Small intestine (tissue), 7 donors: ENCODE measurements around the gene COX15. TPM values are rescaled to one million over a fixed set of nuclear protein-coding genes. Genes with fewer than 3 reads are reported as not detected.
A peak's percentile ranks its signal among the peaks of the same experiment; 100 is the strongest.

ENCODE experiments used
- DNase-seq, 2 donors: peaks; one replicate each; pipeline versions ENCODE4 v3.0.0 to v3.0.0-alpha.2; 2013
- FAIRE-seq: peaks from 2 replicates; lab custom pipeline; 2012; peaks lifted over from hg19 to GRCh38; lab: Jason Lieb, UNC
- H3K27ac ChIP-seq, 3 donors: one replicate each; pipeline ENCODE4 v1.5.1; 2013; ENCODE audit warnings: low read length in 2 of 3, mild to moderate bottlenecking in 2 of 3, control low read depth in 1 of 3, inconsistent platforms in 1 of 3, low read depth in 1 of 3, moderate library complexity in 1 of 3
- H3K27me3 ChIP-seq, 3 donors: one replicate each; pipeline ENCODE4 v1.6.1; 2013; ENCODE audit warnings: low read length in 3 of 3, inconsistent platforms in 1 of 3; ENCODE audit not compliant: control insufficient read depth in 3 of 3, insufficient read depth in 3 of 3
- H3K36me3 ChIP-seq, 3 donors: one replicate each; pipeline ENCODE4 v1.6.1; 2013; ENCODE audit warnings: low read length in 3 of 3, inconsistent platforms in 1 of 3, low read depth in 1 of 3, mild to moderate bottlenecking in 1 of 3, moderate library complexity in 1 of 3; ENCODE audit not compliant: control insufficient read depth in 3 of 3, insufficient read depth in 2 of 3
- H3K4me1 ChIP-seq, 3 donors: one replicate each; pipeline ENCODE4 v1.6.1; 2013; ENCODE audit warnings: low read length in 2 of 3, inconsistent platforms in 1 of 3, low read depth in 1 of 3, mild to moderate bottlenecking in 1 of 3, moderate library complexity in 1 of 3; ENCODE audit not compliant: control insufficient read depth in 3 of 3, insufficient read depth in 2 of 3
- H3K4me3 ChIP-seq, 3 donors: one replicate each; pipeline ENCODE4 v1.5.1; 2013; ENCODE audit warnings: low read length in 3 of 3, control low read depth in 1 of 3, inconsistent platforms in 1 of 3, low read depth in 1 of 3, mild to moderate bottlenecking in 1 of 3, moderate library complexity in 1 of 3
- H3K9me3 ChIP-seq, 2 donors: one replicate each; pipeline ENCODE4 v1.6.1; 2013; ENCODE audit warnings: low read depth in 1 of 2, low read length in 1 of 2; ENCODE audit not compliant: control insufficient read depth in 2 of 2, insufficient read depth in 1 of 2
- WGBS, 3 donors: extraction: QIAGEN DNeasy Blood & Tissue Kit; methylation state at CpG; one replicate each; pipeline ENCODE4 v1.1.7; 2013; 5-methylcytosine and 5-hydroxymethylcytosine counted together
- polyA plus RNA-seq, 4 donors: library from polyadenylated mRNA; stranded (reverse) in 3 of 4; unstranded in 1 of 4; fragments of 200-250 nt in 3 of 4; fragments of 120-200 nt in 1 of 4; gene quantifications; one replicate each; pipeline versions ENCODE4 v1.2.1 to v1.2.3, GENCODE V29; 2013
- donor health status: healthy with polysubstance abuse.
- donor health status: control.
- donor health status: control.
- donor health status: Bipolar disorder and iron deficiency.
- donor health status: healthy.

Gene COX15
- polyA plus RNA-seq, 4 donors = 10.3 to 47.7 (median 18.5) TPM

- DNase-seq (no peak), FAIRE-seq (no peak)
- Histone ChIP-seq H3K4me3 (no peak overlapping the region), H3K27ac (no peak overlapping the region), H3K9me3 (peaks cover 0 to 3% of the 10 kb centered on the region in 2 donors), H3K27me3 (no peaks in the 10 kb centered on the region), H3K36me3 (no peaks in the 10 kb centered on the region), H3K4me1 (peaks cover 0 to 12% (median 0%) of the 10 kb centered on the region in 3 donors)
- 66 to 69% (median 68%) methylated on average over 5 of the region's 5 CpGs for WGBS, 3 donors
Observed at GRCh38 chr10:99767901-99768300, 36.0 kb upstream of the COX15 start.

GRCh38 chr10:99766302-99766681 is 34.4 kb upstream of the COX15 start:
- H3K27ac ChIP-seq = no peak overlapping the region
- H3K36me3 ChIP-seq = peaks cover 0 to 3% (median 0%) of the 10 kb centered on the region in 3 donors
- DNase-seq (no peak), FAIRE-seq (no peak)
- H3K4me1 ChIP-seq = peaks cover 0 to 12% (median 0%) of the 10 kb centered on the region in 3 donors
- H3K4me3 ChIP-seq = no peak overlapping the region
- 67 to 75% (median 69%) methylated on average over 8 of the region's 8 CpGs for WGBS, 3 donors
- peaks cover 0 to 3% of the 10 kb centered on the region in 2 donors for H3K9me3 ChIP-seq
- no peaks in the 10 kb centered on the region for H3K27me3 ChIP-seq

DNA sequence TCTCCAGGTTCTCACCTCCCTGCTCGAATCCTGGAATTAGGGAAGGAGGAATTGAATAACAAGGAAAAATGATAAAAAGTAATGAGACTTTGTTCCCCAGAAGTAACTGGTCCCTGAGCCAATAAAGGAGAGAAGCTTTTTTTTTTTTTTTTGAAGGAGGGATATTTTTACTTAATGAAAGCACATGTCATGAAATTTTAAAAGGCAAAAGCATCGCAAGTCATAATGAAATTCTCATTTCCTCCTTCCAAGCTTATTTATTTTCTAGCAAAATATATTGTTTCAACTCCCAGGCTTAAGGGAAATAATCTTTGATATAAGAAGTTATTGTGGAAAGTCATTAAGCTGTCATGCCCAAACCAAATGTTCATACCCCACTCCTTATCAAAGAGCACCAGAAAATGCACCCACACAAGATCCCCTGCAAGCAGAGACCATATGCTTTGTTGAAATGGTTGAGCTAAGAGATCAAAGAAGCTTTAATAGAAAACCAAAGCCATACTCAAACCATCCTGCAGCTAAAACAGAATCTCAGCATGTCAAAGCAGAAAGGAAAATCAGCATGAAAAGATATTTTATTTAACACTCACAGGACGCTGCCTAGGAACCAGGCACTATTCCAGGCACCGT is 33.9 kb upstream of the COX15 start:
- no peak for FAIRE-seq
- WGBS, 3 donors = 59 to 72% (median 69%) methylated on average over 4 of the region's 4 CpGs

DNA sequence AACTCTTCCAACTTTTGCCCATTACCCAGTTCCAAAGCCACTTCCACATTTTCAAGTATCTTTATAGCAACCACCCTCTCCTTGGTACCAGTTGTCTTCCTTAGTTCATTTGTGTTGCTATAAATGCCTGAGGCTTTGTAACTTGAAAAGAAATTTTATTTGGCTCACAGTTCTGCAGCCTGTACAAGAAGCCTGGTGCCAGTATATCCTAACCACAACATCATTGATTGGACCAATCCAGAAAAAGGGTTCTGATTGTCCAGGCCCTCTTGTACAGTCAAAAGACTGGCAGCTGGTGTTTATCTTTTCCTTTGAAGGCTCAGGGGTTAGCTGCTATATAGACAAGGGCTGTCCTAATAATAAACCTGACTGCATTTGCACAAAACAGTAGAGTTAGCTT is 29.4 kb upstream of the COX15 start:
- Histone ChIP-seq H3K27ac (no peak overlapping the region), H3K4me3 (no peak overlapping the region), H3K36me3 (peaks cover 6 to 25% (median 7%) of the 10 kb centered on the region in 3 donors), H3K4me1 (peaks cover 0 to 3% (median 0%) of the 10 kb centered on the region in 3 donors), H3K27me3 (no peaks in the 10 kb centered on the region), H3K9me3 (peaks cover 0 to 3% of the 10 kb centered on the region in 2 donors)
- DNase-seq (no peak), FAIRE-seq (no peak)

More for the DNA sequence above, 33.9 kb upstream of the COX15 start:
- DNase-seq = no peak
- Histone ChIP-seq H3K36me3 (peaks cover 0 to 5% (median 0%) of the 10 kb centered on the region in 3 donors), H3K27me3 (no peaks in the 10 kb centered on the region), H3K4me1 (peaks cover 0 to 12% (median 0%) of the 10 kb centered on the region in 3 donors), H3K4me3 (no peak overlapping the region), H3K27ac (no peak overlapping the region), H3K9me3 (peaks cover 0 to 3% of the 10 kb centered on the region in 2 donors)

GRCh38 chr10:99760321-99760720 is 28.4 kb upstream of the COX15 start:
- Histone ChIP-seq H3K9me3 (peaks cover 0 to 3% of the 10 kb centered on the region in 2 donors), H3K27ac (no peak overlapping the region), H3K27me3 (no peaks in the 10 kb centered on the region), H3K36me3 (peaks cover 10 to 25% (median 14%) of the 10 kb centered on the region in 3 donors), H3K4me3 (no peak overlapping the region), H3K4me1 (peaks cover 0 to 3% (median 0%) of the 10 kb centered on the region in 3 donors)
- DNase-seq = no peak
- WGBS, 3 donors = 99 to 100% (median 100%) methylated on average over 1 of the region's 1 CpG
- no peak for FAIRE-seq

DNA sequence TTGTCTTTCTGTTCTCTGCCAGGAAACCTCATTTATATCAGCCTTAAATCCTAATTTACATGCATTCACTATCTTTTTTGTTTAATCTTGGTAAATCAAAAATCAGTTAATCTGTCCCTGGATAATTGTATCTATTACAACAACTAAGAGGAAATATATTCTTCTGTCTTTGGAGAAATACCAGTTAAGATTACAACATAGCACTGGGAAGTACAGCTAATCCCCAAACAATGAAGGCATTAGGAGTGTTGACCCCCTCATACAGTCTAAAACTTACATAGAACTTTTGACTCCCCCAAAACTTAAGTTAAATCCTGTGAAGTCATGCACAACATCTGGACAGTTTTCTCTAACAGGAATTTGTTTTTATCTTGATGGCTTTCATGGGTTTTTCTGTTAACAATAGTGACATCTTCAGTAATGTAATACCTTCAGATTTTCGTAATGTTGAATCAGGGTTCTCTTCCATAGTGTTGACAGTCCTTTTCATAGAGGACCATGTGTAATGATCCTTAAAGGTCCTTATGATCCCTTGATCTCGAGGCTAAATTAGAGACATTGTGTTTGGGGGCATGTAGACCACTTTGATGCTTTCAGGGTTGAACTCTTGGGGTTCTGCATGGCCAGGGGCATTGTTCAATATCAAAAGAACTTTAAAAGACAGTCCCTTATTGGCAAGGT is 26.4 kb upstream of the COX15 start:
- no peak overlapping the region for H3K4me3 ChIP-seq
- WGBS, 3 donors = 90 to 96% (median 92%) methylated on average over 2 of the region's 2 CpGs
- H3K36me3 ChIP-seq = peaks cover 14 to 30% (median 15%) of the 10 kb centered on the region in 3 donors

DNA sequence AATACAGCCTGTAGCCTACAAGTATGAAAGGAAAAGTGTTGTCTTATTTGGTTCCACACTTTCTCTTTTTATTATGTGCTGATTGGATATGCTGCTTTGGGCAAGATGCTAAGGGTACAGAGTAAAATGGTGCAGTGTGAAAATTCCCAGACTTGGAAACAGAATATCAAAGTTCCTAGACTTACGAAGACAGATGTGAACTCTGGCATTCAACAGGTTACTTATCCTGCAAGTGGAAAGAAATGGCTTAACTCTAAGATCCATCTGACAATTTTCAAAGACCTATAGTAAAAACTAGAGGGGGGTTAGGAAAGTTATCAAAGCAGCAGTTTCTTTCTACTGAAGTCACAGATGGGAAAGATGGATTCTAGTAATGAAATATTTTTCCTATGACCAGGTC is 24.2 kb upstream of the COX15 start:
- peaks cover 16 to 39% (median 18%) of the 10 kb centered on the region in 3 donors for H3K36me3 ChIP-seq
- WGBS, 3 donors = 92 to 100% (median 100%) methylated on average over 1 of the region's 1 CpG
- FAIRE-seq = no peak

More for the DNA sequence above, 26.4 kb upstream of the COX15 start:
- Histone ChIP-seq H3K27ac (peak overlapping the region in 1 of 3 donors; percentile 62), H3K27me3 (no peaks in the 10 kb centered on the region), H3K9me3 (peaks cover 0 to 3% of the 10 kb centered on the region in 2 donors), H3K4me1 (peaks cover 0 to 9% (median 0%) of the 10 kb centered on the region in 3 donors)
- no peak for DNase-seq
- FAIRE-seq = no peak

DNA sequence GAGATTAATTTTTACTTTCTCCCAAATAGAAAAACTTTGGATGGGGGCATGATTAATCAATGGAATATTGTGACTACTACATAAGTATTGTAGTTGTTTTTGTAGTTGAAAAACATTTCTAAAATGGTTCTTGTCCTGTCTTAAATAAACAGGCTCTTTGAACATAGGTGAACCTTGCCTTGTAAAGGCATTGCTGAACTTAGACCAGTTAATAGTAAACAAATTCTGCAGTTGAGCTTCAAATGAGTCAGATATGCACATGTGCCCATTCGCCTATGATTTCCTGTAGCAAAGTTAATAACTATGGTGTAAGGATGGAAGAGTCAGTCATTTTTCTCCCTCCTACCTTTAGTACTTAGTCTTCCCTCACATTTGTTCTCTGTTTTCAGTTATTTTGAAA is 22.7 kb upstream of the COX15 start:
- no peaks in the 10 kb centered on the region for H3K9me3 ChIP-seq
- H3K27ac ChIP-seq = peak overlapping the region in 1 of 3 donors; percentile 31
- H3K4me3 ChIP-seq = no peak overlapping the region
- DNase-seq = peak; percentile 36 to 65
- H3K27me3 ChIP-seq = no peaks in the 10 kb centered on the region
- WGBS, 3 donors = 31 to 72% (median 71%) methylated on average over 1 of the region's 1 CpG
- peaks cover 14 to 28% (median 16%) of the 10 kb centered on the region in 3 donors for H3K36me3 ChIP-seq
- peaks cover 0 to 6% (median 0%) of the 10 kb centered on the region in 3 donors for H3K4me1 ChIP-seq
- FAIRE-seq = peak; percentile 30

More for the DNA sequence above, 24.2 kb upstream of the COX15 start:
- Histone ChIP-seq H3K27me3 (no peaks in the 10 kb centered on the region), H3K9me3 (no peaks in the 10 kb centered on the region), H3K4me1 (peaks cover 0 to 9% (median 0%) of the 10 kb centered on the region in 3 donors), H3K27ac (no peak overlapping the region), H3K4me3 (no peak overlapping the region)
- DNase-seq = no peak
